Measurements from ENCODE around the gene PIEZO2. TPM values are rescaled to one million over a fixed set of nuclear protein-coding genes. Genes with fewer than 3 reads are reported as not detected.

Gene PIEZO2
- total and polyA plus RNA-seq, 2 of the 8 experiments (the other 6 are each of a cell fraction or from before 2014, with no cell fraction given): 4.7 to 16.5 TPM

- 94% methylated on average over 7 of the region's 7 CpGs; no CpG with 5 or more reads in 1 of the 2 experiments for WGBS, 2 experiments (ENCODE audit: extremely low coverage in 1 of 2, insufficient coverage in 1 of 2, insufficient read length in 1 of 2, insufficient replicate concordance in 2 of 2, low coverage in 1 of 2, low lambda C conversion rate in 2 of 2, missing lambda C conversion rate in 1 of 2)
- H2BK20ac ChIP-seq (ENCODE audit: low read length): no peak overlapping the region
- no peak overlapping the region for H4K91ac ChIP-seq (replicated peaks; ENCODE audit: insufficient read length, low read length)
- H3K4me2 ChIP-seq (ENCODE audit: insufficient read depth in 1 of 2, low read depth in 2 of 2, low read length in 2 of 2): no peak overlapping the region
- no peak overlapping the region for H3K14ac ChIP-seq (ENCODE audit: insufficient read length)
- H3K56ac ChIP-seq (replicated peaks; ENCODE audit: insufficient read length, low read depth, low read length): no peak overlapping the region
- H2BK15ac ChIP-seq (ENCODE audit: low read length): no peak overlapping the region
- H3K4me3 ChIP-seq (ENCODE audit: extremely low read depth in 1 of 4, insufficient read depth in 2 of 4, low read depth in 3 of 4, low read length in 4 of 4): no peak overlapping the region
- H3K23ac ChIP-seq (ENCODE audit: insufficient read length): no peak overlapping the region
- H3K79me1 ChIP-seq (ENCODE audit: low read depth, low read length): no peaks in the 10 kb centered on the region
- H3K79me2 ChIP-seq (ENCODE audit: control insufficient read depth in 1 of 2, insufficient read depth in 2 of 2, low read length in 2 of 2): no peaks in the 10 kb centered on the region
- no peak overlapping the region for H4K8ac ChIP-seq (ENCODE audit: extremely low read depth, insufficient read depth, low read length)
- H3K18ac ChIP-seq (ENCODE audit: extremely low read depth, low read length): no peak overlapping the region
- H3K36me3 ChIP-seq (ENCODE audit: control insufficient read depth in 2 of 4, insufficient read depth in 4 of 4, low read length in 3 of 4): no peaks in the 10 kb centered on the region
- H2BK12ac ChIP-seq (ENCODE audit: low read depth, low read length): no peak overlapping the region
- FAIRE-seq: no peak
- H3K9me3 ChIP-seq (ENCODE audit: insufficient read depth in 2 of 2, low read depth in 1 of 2, low read length in 1 of 2): 0 out of 4 replicates have a peak, but pooled peaks cover 0 to under 1% of the 10 kb centered on the region in 2 experiments
- CTCF ChIA-PET (ENCODE audit: partially characterized antibody): no interaction called here
- no peak overlapping the region for H2AFZ ChIP-seq (ENCODE audit: low read length)
- H3K4me1 ChIP-seq (replicated peaks in 1 of 4; ENCODE audit: control insufficient read depth in 3 of 4, insufficient read depth in 4 of 4, low read length in 3 of 4): no peaks in the 10 kb centered on the region
- H3K9ac ChIP-seq (replicated peaks in 1 of 4; ENCODE audit: extremely low read depth in 1 of 4, low read depth in 3 of 4, low read length in 3 of 4): no peak overlapping the region
- POLR2A ChIA-PET (ENCODE audit: partially characterized antibody): interaction anchor here (0.7 kb wide), 1 partner anchor 13 kb away, joined by 3 read pairs; no protein-coding TSS in a partner anchor
- H4K5ac ChIP-seq (ENCODE audit: insufficient read length, low read depth, low read length): no peak overlapping the region
- DNase-seq (ENCODE audit: low read depth in 1 of 2, low spot score in 2 of 2): no peak
- no peaks in the 10 kb centered on the region; the same call in 1 of the 2 replicates for H3K23me2 ChIP-seq (ENCODE audit: low read depth, low read length)
- H2BK120ac ChIP-seq (replicated peaks; ENCODE audit: low read depth, low read length): no peak overlapping the region
- H3K4ac ChIP-seq (replicated peaks; ENCODE audit: insufficient read length, low read depth, low read length): no peak overlapping the region
- H3K27me3 ChIP-seq (replicated peaks in 1 of 4; ENCODE audit: control insufficient read depth in 3 of 4, extremely low read depth in 1 of 4, insufficient read depth in 3 of 4, low read length in 3 of 4): no peaks in the 10 kb centered on the region
- H2BK5ac ChIP-seq (ENCODE audit: low read depth, low read length): no peak overlapping the region
- H3K27ac ChIP-seq (ENCODE audit: low read depth, low read length): no peak overlapping the region
- H2AK5ac ChIP-seq (ENCODE audit: low read depth, low read length): no peak overlapping the region
- no peaks in the 10 kb centered on the region for H4K20me1 ChIP-seq (replicated peaks in 1 of 2; ENCODE audit: control insufficient read depth in 1 of 2, insufficient read depth in 2 of 2, low read length in 2 of 2)
- TF ChIP-seq EZH2 (IDR thresholded peaks at IDR 0.05; ENCODE audit: low read depth, low read length, severe bottlenecking) (no peak), NRF1 (IDR thresholded peaks at IDR 0.05; ENCODE audit: low read depth, low read length) (no peak), RAD21 (IDR thresholded peaks at IDR 0.05 in 1 of 2, conservative IDR thresholded peaks at IDR 0.05 in 1 of 2; ENCODE audit: low read depth in 2 of 2, low read length in 2 of 2) (no peak), POU5F1 (IDR thresholded peaks at IDR 0.05; ENCODE audit: low read depth, low read length) (no peak), SP1 (IDR thresholded peaks at IDR 0.05; ENCODE audit: low read depth, low read length) (no peak), CBX8 (IDR thresholded peaks at IDR 0.05; ENCODE audit: borderline replicate concordance, low read depth, low read length) (no peak), CBX5 (IDR thresholded peaks at IDR 0.05; ENCODE audit: low read depth, low read length) (no peak), RNF2 (IDR thresholded peaks at IDR 0.05; ENCODE audit: borderline replicate concordance, low read depth, low read length, missing control alignments, poor library complexity, severe bottlenecking) (no peak), CREB1 (IDR thresholded peaks at IDR 0.05) (no peak), EGR1 (IDR thresholded peaks at IDR 0.05; ENCODE audit: borderline replicate concordance, low read depth, low read length) (no peak), KDM5A (IDR thresholded peaks at IDR 0.05; ENCODE audit: low read length) (no peak), EP300 (IDR thresholded peaks at IDR 0.05; ENCODE audit: borderline replicate concordance in 1 of 2, low read depth in 2 of 2, low read length in 2 of 2) (no peak), HDAC6 (IDR thresholded peaks at IDR 0.05; ENCODE audit: low read depth, low read length) (no peak), TAF7 (optimal IDR thresholded peaks at IDR 0.05; ENCODE audit: borderline replicate concordance, low read depth, low read length) (no peak)
Observed at GRCh38 chr18:10979411-10979810, 170.0 kb downstream of the PIEZO2 start.
